ENCODE results near the gene SLC35E2B.
"Not testable (repeated sequence)": the region's sequence is repeated elsewhere in the genome, so short reads cannot be mapped to it uniquely, and the experiment has no call there.

DNA sequence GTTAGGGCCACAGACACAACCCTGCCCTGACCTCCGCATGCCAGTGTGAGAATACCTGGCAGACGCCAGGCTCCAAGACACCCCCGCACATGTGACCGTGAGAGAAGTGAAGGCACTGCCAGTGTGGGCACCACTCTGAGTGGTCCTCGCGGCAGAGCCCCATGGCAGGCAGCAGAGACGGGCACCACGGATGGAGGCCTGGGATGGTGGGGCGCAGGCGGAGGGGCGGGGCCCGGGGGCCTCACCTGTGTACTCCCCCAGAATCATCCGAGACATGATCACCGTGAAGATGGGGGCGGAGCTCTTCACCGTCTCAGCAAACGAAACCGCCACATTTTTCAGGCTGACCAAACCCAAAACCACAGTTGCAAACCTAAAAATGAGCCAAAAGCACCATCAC lies 17.4 kb downstream of the SLC35E2B start:
- TF ChIP-seq, protein P1, sequence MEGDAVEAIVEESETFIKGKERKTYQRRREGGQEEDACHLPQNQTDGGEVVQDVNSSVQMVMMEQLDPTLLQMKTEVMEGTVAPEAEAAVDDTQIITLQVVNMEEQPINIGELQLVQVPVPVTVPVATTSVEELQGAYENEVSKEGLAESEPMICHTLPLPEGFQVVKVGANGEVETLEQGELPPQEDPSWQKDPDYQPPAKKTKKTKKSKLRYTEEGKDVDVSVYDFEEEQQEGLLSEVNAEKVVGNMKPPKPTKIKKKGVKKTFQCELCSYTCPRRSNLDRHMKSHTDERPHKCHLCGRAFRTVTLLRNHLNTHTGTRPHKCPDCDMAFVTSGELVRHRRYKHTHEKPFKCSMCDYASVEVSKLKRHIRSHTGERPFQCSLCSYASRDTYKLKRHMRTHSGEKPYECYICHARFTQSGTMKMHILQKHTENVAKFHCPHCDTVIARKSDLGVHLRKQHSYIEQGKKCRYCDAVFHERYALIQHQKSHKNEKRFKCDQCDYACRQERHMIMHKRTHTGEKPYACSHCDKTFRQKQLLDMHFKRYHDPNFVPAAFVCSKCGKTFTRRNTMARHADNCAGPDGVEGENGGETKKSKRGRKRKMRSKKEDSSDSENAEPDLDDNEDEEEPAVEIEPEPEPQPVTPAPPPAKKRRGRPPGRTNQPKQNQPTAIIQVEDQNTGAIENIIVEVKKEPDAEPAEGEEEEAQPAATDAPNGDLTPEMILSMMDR (IDR thresholded peaks at IDR 0.05), result not testable (repeated sequence)
- not testable (repeated sequence) for TF ChIP-seq POLR2A, POLR2AphosphoS5, EP300 (IDR thresholded peaks at IDR 0.05)

All from upper lobe of left lung (tissue), 4 donors.